Colonic mucosa (tissue), 4 donors: Measurements from ENCODE around the gene CDH4. TPM values are rescaled to one million over a fixed set of nuclear protein-coding genes. Genes with fewer than 3 reads are reported as not detected.

ENCODE experiments used
- DNase-seq: peaks from one replicate; pipeline ENCODE4 v3.0.0-alpha.2; 2020
- H3K27ac ChIP-seq: fragments of 200-600 bp; one replicate; pipeline ENCODE4 v1.8.0; 2021
- H3K27me3 ChIP-seq: fragments of 200-600 bp; one replicate; pipeline ENCODE4 v1.8.0; 2021
- H3K36me3 ChIP-seq: fragments of 200-600 bp; one replicate; pipeline ENCODE4 v1.8.0; 2021
- H3K4me1 ChIP-seq: fragments of 200-600 bp; one replicate; pipeline ENCODE4 v1.8.0; 2021; ENCODE audit warnings: mild to moderate bottlenecking
- H3K4me3 ChIP-seq: fragments of 200-600 bp; one replicate; pipeline ENCODE4 v1.8.0; 2021
- H3K9ac ChIP-seq, 2 donors: one replicate each; pipeline ENCODE4 v1.7.0; 2013; ENCODE audit warnings: control low read depth in 2 of 2, low read depth in 2 of 2, low read length in 2 of 2
- H3K9me3 ChIP-seq: fragments of 200-600 bp; one replicate; pipeline ENCODE4 v1.8.0; 2021
- CTCF ChIP-seq: fragments of 200-600 bp; IDR thresholded peaks from one replicate; pipeline ENCODE4 v1.8.0; 2022; ENCODE audit warnings: antibody characterized with exemption, mild to moderate bottlenecking
- intact Hi-C: fragments of 100-400 bp; cut with DNase I; formaldehyde crosslinking; loops from one replicate; pipeline ENCODE4 v1.14.1; 2022
- total RNA-seq, 2 donors: library from RNA; stranded (reverse); fragmentation: NEBNext Ultra II Directional in 1 of 2; extraction: Animal tissue kit (Norgen Biotek cat#: 25700) in 1 of 2; gene quantifications; one replicate each; pipeline ENCODE4 v1.2.1, GENCODE V29; 2021
- donor health status: healthy.
- donor health status: DM: no; HTN: no; CAD: no.
- donor health status: DM: no; HTN: no; CAD: no.

Gene CDH4
- total RNA-seq, 2 donors from 2014 or later: 0.08 TPM; not detected in 1

DNA sequence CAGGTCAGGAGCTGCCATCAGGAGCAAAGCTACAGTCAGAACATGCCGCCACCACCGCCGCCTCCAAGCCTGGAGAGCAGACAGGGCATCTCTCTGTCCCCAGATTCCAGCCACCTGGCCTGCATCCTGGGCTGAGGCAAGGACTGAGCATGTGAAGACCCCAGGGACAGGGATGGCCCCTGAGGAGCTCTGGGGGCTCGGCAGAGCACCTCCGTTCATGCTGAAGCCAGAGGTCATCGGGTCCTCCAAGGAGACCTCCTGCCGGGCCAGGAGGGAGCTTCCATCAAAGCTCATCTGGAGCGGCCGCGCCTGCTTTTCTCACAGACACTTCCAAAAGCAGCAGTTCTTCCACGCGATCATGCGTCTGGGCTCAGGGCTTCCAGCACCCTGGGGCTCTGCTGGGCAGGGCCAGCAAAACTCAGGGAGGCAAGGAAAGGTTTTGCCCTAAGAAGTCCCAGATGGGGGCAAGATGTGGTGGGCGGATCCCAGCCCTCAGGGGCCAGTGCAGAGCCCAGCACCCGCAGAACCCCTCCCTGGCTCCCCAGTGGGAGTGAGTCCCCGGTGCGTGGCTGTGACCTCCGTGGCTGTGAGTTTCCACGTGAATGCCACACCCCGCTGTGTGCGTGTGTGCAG is 675.2 kb downstream of the CDH4 start:
- TF ChIP-seq CTCF: no peak
- H3K4me1 ChIP-seq: no peaks in the 10 kb centered on the region
- no peaks in the 10 kb centered on the region for H3K36me3 ChIP-seq
- no peak for DNase-seq
- H3K9me3 ChIP-seq: no peaks in the 10 kb centered on the region
- no peak overlapping the region for H3K27ac ChIP-seq
- no peak overlapping the region for H3K9ac ChIP-seq
- no peak overlapping the region for H3K4me3 ChIP-seq
- intact Hi-C loops: no loop called here
- no peaks in the 10 kb centered on the region for H3K27me3 ChIP-seq

DNA sequence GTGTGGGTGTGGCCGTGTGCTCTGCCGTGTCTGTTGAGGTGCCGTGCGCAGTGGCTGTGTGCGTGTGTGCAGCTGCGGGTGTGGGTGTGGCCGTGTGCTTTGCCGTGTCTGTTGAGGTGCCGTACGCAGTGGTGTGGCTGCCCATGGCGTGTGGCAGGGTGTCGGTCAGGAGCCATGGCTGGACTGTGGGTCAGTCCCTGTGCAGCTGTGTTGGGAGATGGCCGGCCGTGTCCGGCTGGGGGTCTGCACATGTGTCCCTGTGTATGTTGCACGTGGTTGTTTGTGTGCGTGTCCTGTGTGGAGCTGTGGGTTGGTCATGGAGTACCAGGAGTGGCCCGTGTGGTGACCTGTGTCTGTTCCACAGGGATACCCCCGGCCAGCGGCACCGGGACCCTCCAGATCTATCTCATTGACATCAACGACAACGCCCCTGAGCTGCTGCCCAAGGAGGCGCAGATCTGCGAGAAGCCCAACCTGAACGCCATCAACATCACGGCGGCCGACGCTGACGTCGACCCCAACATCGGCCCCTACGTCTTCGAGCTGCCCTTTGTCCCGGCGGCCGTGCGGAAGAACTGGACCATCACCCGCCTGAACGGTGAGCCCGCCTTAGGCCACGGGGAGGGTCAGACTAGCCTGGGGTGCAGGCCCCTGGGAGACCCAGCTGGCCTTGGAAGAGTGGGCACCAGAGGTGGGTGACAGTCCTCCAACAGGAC is 675.9 kb downstream of the CDH4 start:
- no peak overlapping the region for H3K4me3 ChIP-seq
- no peaks in the 10 kb centered on the region for H3K27me3 ChIP-seq
- H3K27ac ChIP-seq: no peak overlapping the region
- TF ChIP-seq CTCF: no peak
- intact Hi-C loops: no loop called here
- no peaks in the 10 kb centered on the region for H3K4me1 ChIP-seq
- H3K36me3 ChIP-seq: no peaks in the 10 kb centered on the region
- DNase-seq: no peak
- no peaks in the 10 kb centered on the region for H3K9me3 ChIP-seq
- H3K9ac ChIP-seq: no peak overlapping the region

GRCh38 chr20:61929561-61929960 is 677.5 kb downstream of the CDH4 start:
- intact Hi-C loops: no loop called here
- no peaks in the 10 kb centered on the region for H3K27me3 ChIP-seq
- TF ChIP-seq CTCF: no peak

GRCh38 chr20:61929971-61930666 is 678.1 kb downstream of the CDH4 start:
- H3K27ac ChIP-seq: no peak overlapping the region
- intact Hi-C loops: no loop called here
- no peaks in the 10 kb centered on the region for H3K9me3 ChIP-seq
- no peak for DNase-seq
- no peaks in the 10 kb centered on the region for H3K36me3 ChIP-seq
- H3K4me3 ChIP-seq: no peak overlapping the region
- H3K9ac ChIP-seq: no peak overlapping the region
- no peaks in the 10 kb centered on the region for H3K27me3 ChIP-seq
- TF ChIP-seq CTCF: no peak
- no peaks in the 10 kb centered on the region for H3K4me1 ChIP-seq

More at GRCh38 chr20:61929561-61929960, 677.5 kb downstream of the CDH4 start:
- Histone ChIP-seq H3K4me1 (no peaks in the 10 kb centered on the region), H3K27ac (no peak overlapping the region), H3K9me3 (no peaks in the 10 kb centered on the region), H3K36me3 (no peaks in the 10 kb centered on the region), H3K9ac (no peak overlapping the region), H3K4me3 (no peak overlapping the region)
- DNase-seq: no peak

- H3K9ac ChIP-seq: no peak overlapping the region
- no peaks in the 10 kb centered on the region for H3K9me3 ChIP-seq
- no peak overlapping the region for H3K4me3 ChIP-seq
- H3K27me3 ChIP-seq: no peaks in the 10 kb centered on the region
- no peaks in the 10 kb centered on the region for H3K4me1 ChIP-seq
- no peak for DNase-seq
- no peaks in the 10 kb centered on the region for H3K36me3 ChIP-seq
- TF ChIP-seq CTCF: no peak
- intact Hi-C loops: no loop called here
- H3K27ac ChIP-seq: no peak overlapping the region
Observed at GRCh38 chr20:61930776-61931475, 678.9 kb downstream of the CDH4 start.
